ENCODE measurements around the gene GANAB. TPM values are rescaled to one million over a fixed set of nuclear protein-coding genes. Genes with fewer than 3 reads are reported as not detected.

The GANAB gene
- total RNA-seq, 1 donor from 2014 or later, result 228 TPM

- peaks cover 58% of the 10 kb centered on the region for H3K36me3 ChIP-seq
- H3K27ac ChIP-seq, result peak within 1 kb of the TSS; percentile 99
- H3K4me3 ChIP-seq, result peak within 1 kb of the TSS; percentile 99
- TF ChIP-seq CTCF (IDR thresholded peaks at IDR 0.05), result no peak
- intact Hi-C loops (cut with DNase I), result no loop called here
- no peaks in the 10 kb centered on the region for H3K9me3 ChIP-seq
- ATAC-seq (peak; percentile 94), DNase-seq (peak; percentile 98)
- peaks cover 36% of the 10 kb centered on the region for H3K4me1 ChIP-seq
- H3K27me3 ChIP-seq (ENCODE audit: low read depth), result no peaks in the 10 kb centered on the region
These were observed 44.9 kb downstream of the GANAB start, which contains the start of gene MTA2 for GRCh38 chr11:62601372-62602140. TSS of gene MTA2 (minus strand) at chr11:62601865. CDS start at chr11:62601450, 415 bp downstream.

- peak overlapping the region; percentile 99 for H3K27ac ChIP-seq
- peak; percentile 38 to 61 for ATAC-seq
- intact Hi-C loops (cut with DNase I), result no loop called here
- DNase-seq, result no peak
- H3K27me3 ChIP-seq (ENCODE audit: low read depth), result no peaks in the 10 kb centered on the region
- peaks cover 58% of the 10 kb centered on the region for H3K36me3 ChIP-seq
- H3K4me1 ChIP-seq, result peaks cover 36% of the 10 kb centered on the region
- no peaks in the 10 kb centered on the region for H3K9me3 ChIP-seq
- no peak for TF ChIP-seq CTCF (IDR thresholded peaks at IDR 0.05)
- H3K4me3 ChIP-seq, result peak overlapping the region; percentile 99
These were observed 45.4 kb downstream of the GANAB start for GRCh38 chr11:62601122-62601371.

GRCh38 chr11:62600367-62601121 is 45.9 kb downstream of the GANAB start:
- no peaks in the 10 kb centered on the region for H3K27me3 ChIP-seq (ENCODE audit: low read depth)
- peaks cover 58% of the 10 kb centered on the region for H3K36me3 ChIP-seq
- H3K9me3 ChIP-seq, result no peaks in the 10 kb centered on the region
- no peak for TF ChIP-seq CTCF (IDR thresholded peaks at IDR 0.05)
- ATAC-seq, result no peak
- H3K4me1 ChIP-seq, result peaks cover 36% of the 10 kb centered on the region
- peak overlapping the region; percentile 99 for H3K4me3 ChIP-seq
- H3K27ac ChIP-seq, result peak overlapping the region; percentile 99
- no peak for DNase-seq
- intact Hi-C loops (cut with DNase I), result no loop called here

GRCh38 chr11:62599901-62600300 is 46.5 kb downstream of the GANAB start:
- no peak for ATAC-seq
- Histone ChIP-seq H3K4me3 (peak overlapping the region; percentile 99), H3K4me1 (peaks cover 36% of the 10 kb centered on the region), H3K9me3 (no peaks in the 10 kb centered on the region), H3K27me3 (ENCODE audit: low read depth) (no peaks in the 10 kb centered on the region), H3K27ac (no peak overlapping the region), H3K36me3 (peaks cover 58% of the 10 kb centered on the region)
- intact Hi-C loops (cut with DNase I), result no loop called here
- no peak for TF ChIP-seq CTCF (IDR thresholded peaks at IDR 0.05)
- DNase-seq, result no peak

- Histone ChIP-seq H3K36me3 (peaks cover 58% of the 10 kb centered on the region), H3K9me3 (no peaks in the 10 kb centered on the region), H3K4me3 (peak overlapping the region; percentile 99), H3K27me3 (ENCODE audit: low read depth) (no peaks in the 10 kb centered on the region), H3K27ac (peak overlapping the region; percentile 34), H3K4me1 (peaks cover 36% of the 10 kb centered on the region)
- DNase-seq (peak; percentile 93), ATAC-seq (peak; percentile 55 to 82)
- intact Hi-C loops (cut with DNase I), result no loop called here
- TF ChIP-seq CTCF (IDR thresholded peaks at IDR 0.05), result no peak
These were observed 47.2 kb downstream of the GANAB start for GRCh38 chr11:62599069-62599696.

Measured in lower lobe of right lung (tissue), 2 donors.